Fibroblast of skin of left biceps (primary cell): ENCODE data around the gene SLC25A20.

ENCODE experiments used
- DNase-seq, 2 experiments: peaks; one replicate each; pipeline ENCODE4 v3.0.0-alpha.2; 2013; ENCODE audit warnings: low read depth in 2 of 2

Gene SLC25A20

GRCh38 chr3:48897460-48898376 lies 964 bp downstream of the SLC25A20 start:
- no peak for DNase-seq

GRCh38 chr3:48896936-48897335 lies 1.7 kb downstream of the SLC25A20 start:
- DNase-seq: no peak

- DNase-seq: no peak
These were observed 4.2 kb downstream of the SLC25A20 start for GRCh38 chr3:48894516-48894915.

GRCh38 chr3:48891606-48892005 lies 7.1 kb downstream of the SLC25A20 start:
- DNase-seq: no peak

GRCh38 chr3:48885753-48886152 lies 12.9 kb downstream of the SLC25A20 start:
- DNase-seq: no peak

- no peak for DNase-seq
These were observed 17.0 kb downstream of the SLC25A20 start for GRCh38 chr3:48881652-48882114.

- no peak for DNase-seq
These were observed 17.7 kb downstream of the SLC25A20 start for GRCh38 chr3:48881006-48881405.

GRCh38 chr3:48879994-48880377 lies 18.7 kb downstream of the SLC25A20 start:
- no peak for DNase-seq

- no peak for DNase-seq
These were observed 19.2 kb downstream of the SLC25A20 start for GRCh38 chr3:48879307-48879993.

- DNase-seq: no peak
These were observed 21.0 kb downstream of the SLC25A20 start for GRCh38 chr3:48877671-48878070.

- no peak for DNase-seq
These were observed 35.6 kb downstream of the SLC25A20 start for GRCh38 chr3:48863122-48863521.

- DNase-seq: no peak
These were observed 39.5 kb downstream of the SLC25A20 start for GRCh38 chr3:48859206-48859605.

GRCh38 chr3:48858709-48859108 lies 40.0 kb downstream of the SLC25A20 start:
- no peak for DNase-seq

- no peak for DNase-seq
These were observed 41.0 kb downstream of the SLC25A20 start for GRCh38 chr3:48857641-48858040.

GRCh38 chr3:48856469-48856868 lies 42.2 kb downstream of the SLC25A20 start:
- no peak for DNase-seq

GRCh38 chr3:48855681-48856447 lies 42.8 kb downstream of the SLC25A20 start:
- no peak for DNase-seq

- DNase-seq: no peak
These were observed 46.5 kb downstream of the SLC25A20 start for GRCh38 chr3:48852151-48852550.

- DNase-seq: no peak
These were observed 47.3 kb downstream of the SLC25A20 start for GRCh38 chr3:48851407-48851806.

- DNase-seq: no peak
These were observed 49.7 kb downstream of the SLC25A20 start for GRCh38 chr3:48848816-48849515.

GRCh38 chr3:48847504-48848423 lies 50.9 kb downstream of the SLC25A20 start, which contains the start of gene PRKAR2A:
Gene PRKAR2A, minus strand, starts transcription at chr3:48847874. Its CDS starts 278 bp downstream, at chr3:48847596.
- DNase-seq: peak; percentile 61 to 62
